Endothelial cell (in vitro differentiated cells): Measurements from ENCODE around the gene TENM3. TPM values are rescaled to one million over a fixed set of nuclear protein-coding genes. Genes with fewer than 3 reads are reported as not detected.

ENCODE experiments used
- DNase-seq: peaks from one replicate; pipeline ENCODE4 v3.0.0; 2021; ENCODE audit warnings: low spot score
- H3K27ac Mint-ChIP-seq: one replicate; pipeline ENCODE4 v1.8.0; 2021; ENCODE audit warnings: mixed read lengths, inconsistent platforms; ENCODE audit not compliant: unreplicated experiment
- H3K27me3 Mint-ChIP-seq: one replicate; pipeline ENCODE4 v1.8.0; 2021; ENCODE audit warnings: mild to moderate bottlenecking, moderate library complexity, mixed read lengths, inconsistent platforms; ENCODE audit not compliant: unreplicated experiment
- H3K36me3 Mint-ChIP-seq: one replicate; pipeline ENCODE4 v1.8.0; 2021; ENCODE audit warnings: mild to moderate bottlenecking, low read depth, mixed read lengths, inconsistent platforms; ENCODE audit not compliant: unreplicated experiment
- H3K4me1 Mint-ChIP-seq: one replicate; pipeline ENCODE4 v1.8.0; 2021; ENCODE audit warnings: mild to moderate bottlenecking, mixed read lengths, inconsistent platforms; ENCODE audit not compliant: unreplicated experiment
- H3K4me3 Mint-ChIP-seq: one replicate; pipeline ENCODE4 v1.8.0; 2021; ENCODE audit warnings: mild to moderate bottlenecking, mixed read lengths, inconsistent platforms; ENCODE audit not compliant: unreplicated experiment
- H3K9me3 Mint-ChIP-seq: one replicate; pipeline ENCODE4 v1.8.0; 2021; ENCODE audit warnings: mixed read lengths, inconsistent platforms; ENCODE audit not compliant: unreplicated experiment
- CTCF ChIP-seq: fragments of 200-600 bp; sonication (generic); IDR thresholded peaks from one replicate; pipeline ENCODE4 v1.5.0; 2021; ENCODE audit warnings: antibody characterized with exemption; ENCODE audit not compliant: unreplicated experiment
- total RNA-seq: library from RNA; stranded (reverse); fragmentation: NEBNext Ultra II Directional; extraction: Animal tissue kit (Norgen Biotek cat#: 25700); gene quantifications from one replicate; pipeline ENCODE4 v1.2.1, GENCODE V29; 2021; ENCODE audit not compliant: unreplicated experiment

Gene TENM3
- total RNA-seq, 1 donor from 2014 or later: 29.7 TPM

GRCh38 chr4:182324282-182324681, 81.1 kb downstream of the TENM3 start:
- no peak for TF ChIP-seq CTCF
- peaks cover 3% of the 10 kb centered on the region for H3K4me1 Mint-ChIP-seq
- no peak overlapping the region for H3K27ac Mint-ChIP-seq
- DNase-seq: no peak
- H3K4me3 Mint-ChIP-seq: no peak overlapping the region
- H3K9me3 Mint-ChIP-seq: no peaks in the 10 kb centered on the region
- no peaks in the 10 kb centered on the region for H3K36me3 Mint-ChIP-seq
- no peaks in the 10 kb centered on the region for H3K27me3 Mint-ChIP-seq

- Mint-ChIP-seq H3K4me1 (peaks cover under 1% of the 10 kb centered on the region), H3K4me3 (no peak overlapping the region)
- no peak for TF ChIP-seq CTCF
Observed at GRCh38 chr4:182325397-182325796, 82.2 kb downstream of the TENM3 start.

GRCh38 chr4:182325848-182326255, 82.7 kb downstream of the TENM3 start:
- no peaks in the 10 kb centered on the region for H3K27me3 Mint-ChIP-seq
- H3K27ac Mint-ChIP-seq: no peak overlapping the region
- H3K9me3 Mint-ChIP-seq: no peaks in the 10 kb centered on the region
- no peaks in the 10 kb centered on the region for H3K4me1 Mint-ChIP-seq
- H3K4me3 Mint-ChIP-seq: no peak overlapping the region
- DNase-seq: no peak
- TF ChIP-seq CTCF: no peak
- no peaks in the 10 kb centered on the region for H3K36me3 Mint-ChIP-seq

More at GRCh38 chr4:182325397-182325796, 82.2 kb downstream of the TENM3 start:
- H3K36me3 Mint-ChIP-seq: no peaks in the 10 kb centered on the region
- H3K27me3 Mint-ChIP-seq: no peaks in the 10 kb centered on the region
- H3K27ac Mint-ChIP-seq: no peak overlapping the region
- H3K9me3 Mint-ChIP-seq: no peaks in the 10 kb centered on the region
- no peak for DNase-seq

- no peak for TF ChIP-seq CTCF
- Mint-ChIP-seq H3K9me3 (no peaks in the 10 kb centered on the region), H3K4me3 (no peak overlapping the region), H3K27ac (no peak overlapping the region), H3K4me1 (no peaks in the 10 kb centered on the region), H3K27me3 (no peaks in the 10 kb centered on the region), H3K36me3 (no peaks in the 10 kb centered on the region)
- no peak for DNase-seq
Observed at GRCh38 chr4:182328505-182328904, 85.3 kb downstream of the TENM3 start.

- Mint-ChIP-seq H3K4me3 (no peak overlapping the region), H3K27ac (no peak overlapping the region), H3K36me3 (no peaks in the 10 kb centered on the region), H3K4me1 (no peaks in the 10 kb centered on the region), H3K9me3 (no peaks in the 10 kb centered on the region), H3K27me3 (no peaks in the 10 kb centered on the region)
- TF ChIP-seq CTCF: no peak
- no peak for DNase-seq
Observed at GRCh38 chr4:182337366-182337765, 94.2 kb downstream of the TENM3 start.
